ENCODE measurements around the gene MAML2.

DNA sequence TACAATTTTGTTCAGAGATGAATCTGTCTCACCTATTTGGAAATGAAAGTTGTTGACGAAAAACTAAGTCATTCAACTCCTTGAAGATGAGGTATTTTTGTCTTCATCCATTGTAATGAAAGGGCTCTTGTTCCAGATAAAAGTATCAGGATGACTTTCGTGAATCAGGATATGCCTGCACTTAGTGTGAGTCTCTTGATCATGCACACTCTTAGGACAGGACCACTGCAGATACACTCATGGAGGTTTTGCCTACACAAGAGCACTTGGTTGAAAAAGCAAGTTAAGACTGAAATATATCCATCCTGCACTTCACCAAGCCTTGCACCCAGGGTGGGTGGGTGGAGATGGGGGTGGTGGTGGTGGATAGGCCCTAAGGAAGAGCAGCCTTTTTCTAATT is 298.2 kb downstream of the MAML2 start:
- TF ChIP-seq, protein P1, sequence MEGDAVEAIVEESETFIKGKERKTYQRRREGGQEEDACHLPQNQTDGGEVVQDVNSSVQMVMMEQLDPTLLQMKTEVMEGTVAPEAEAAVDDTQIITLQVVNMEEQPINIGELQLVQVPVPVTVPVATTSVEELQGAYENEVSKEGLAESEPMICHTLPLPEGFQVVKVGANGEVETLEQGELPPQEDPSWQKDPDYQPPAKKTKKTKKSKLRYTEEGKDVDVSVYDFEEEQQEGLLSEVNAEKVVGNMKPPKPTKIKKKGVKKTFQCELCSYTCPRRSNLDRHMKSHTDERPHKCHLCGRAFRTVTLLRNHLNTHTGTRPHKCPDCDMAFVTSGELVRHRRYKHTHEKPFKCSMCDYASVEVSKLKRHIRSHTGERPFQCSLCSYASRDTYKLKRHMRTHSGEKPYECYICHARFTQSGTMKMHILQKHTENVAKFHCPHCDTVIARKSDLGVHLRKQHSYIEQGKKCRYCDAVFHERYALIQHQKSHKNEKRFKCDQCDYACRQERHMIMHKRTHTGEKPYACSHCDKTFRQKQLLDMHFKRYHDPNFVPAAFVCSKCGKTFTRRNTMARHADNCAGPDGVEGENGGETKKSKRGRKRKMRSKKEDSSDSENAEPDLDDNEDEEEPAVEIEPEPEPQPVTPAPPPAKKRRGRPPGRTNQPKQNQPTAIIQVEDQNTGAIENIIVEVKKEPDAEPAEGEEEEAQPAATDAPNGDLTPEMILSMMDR (IDR thresholded peaks at IDR 0.05; ENCODE audit: low read depth, low read length, missing input control): no peak
- TF ChIP-seq, protein P2, sequence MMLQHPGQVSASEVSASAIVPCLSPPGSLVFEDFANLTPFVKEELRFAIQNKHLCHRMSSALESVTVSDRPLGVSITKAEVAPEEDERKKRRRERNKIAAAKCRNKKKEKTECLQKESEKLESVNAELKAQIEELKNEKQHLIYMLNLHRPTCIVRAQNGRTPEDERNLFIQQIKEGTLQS (IDR thresholded peaks at IDR 0.05): no peak
- TF ChIP-seq, protein P3, sequence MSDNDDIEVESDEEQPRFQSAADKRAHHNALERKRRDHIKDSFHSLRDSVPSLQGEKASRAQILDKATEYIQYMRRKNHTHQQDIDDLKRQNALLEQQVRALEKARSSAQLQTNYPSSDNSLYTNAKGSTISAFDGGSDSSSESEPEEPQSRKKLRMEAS (IDR thresholded peaks at IDR 0.05): no peak
- TF ChIP-seq SP1 (IDR thresholded peaks at IDR 0.05) (no peak), GABPA (IDR thresholded peaks at IDR 0.05 in 1 of 2, conservative IDR thresholded peaks at IDR 0.05 in 1 of 2) (no peak), RAD21 (IDR thresholded peaks at IDR 0.05) (no peak), YY1 (IDR thresholded peaks at IDR 0.05) (no peak), JUND (IDR thresholded peaks at IDR 0.05) (no peak), NR2F2 (IDR thresholded peaks at IDR 0.05) (no peak), HNF4A (conservative IDR thresholded peaks at IDR 0.05) (no peak), TAF1 (conservative IDR thresholded peaks at IDR 0.05) (no peak)
- TF ChIP-seq, protein P4, sequence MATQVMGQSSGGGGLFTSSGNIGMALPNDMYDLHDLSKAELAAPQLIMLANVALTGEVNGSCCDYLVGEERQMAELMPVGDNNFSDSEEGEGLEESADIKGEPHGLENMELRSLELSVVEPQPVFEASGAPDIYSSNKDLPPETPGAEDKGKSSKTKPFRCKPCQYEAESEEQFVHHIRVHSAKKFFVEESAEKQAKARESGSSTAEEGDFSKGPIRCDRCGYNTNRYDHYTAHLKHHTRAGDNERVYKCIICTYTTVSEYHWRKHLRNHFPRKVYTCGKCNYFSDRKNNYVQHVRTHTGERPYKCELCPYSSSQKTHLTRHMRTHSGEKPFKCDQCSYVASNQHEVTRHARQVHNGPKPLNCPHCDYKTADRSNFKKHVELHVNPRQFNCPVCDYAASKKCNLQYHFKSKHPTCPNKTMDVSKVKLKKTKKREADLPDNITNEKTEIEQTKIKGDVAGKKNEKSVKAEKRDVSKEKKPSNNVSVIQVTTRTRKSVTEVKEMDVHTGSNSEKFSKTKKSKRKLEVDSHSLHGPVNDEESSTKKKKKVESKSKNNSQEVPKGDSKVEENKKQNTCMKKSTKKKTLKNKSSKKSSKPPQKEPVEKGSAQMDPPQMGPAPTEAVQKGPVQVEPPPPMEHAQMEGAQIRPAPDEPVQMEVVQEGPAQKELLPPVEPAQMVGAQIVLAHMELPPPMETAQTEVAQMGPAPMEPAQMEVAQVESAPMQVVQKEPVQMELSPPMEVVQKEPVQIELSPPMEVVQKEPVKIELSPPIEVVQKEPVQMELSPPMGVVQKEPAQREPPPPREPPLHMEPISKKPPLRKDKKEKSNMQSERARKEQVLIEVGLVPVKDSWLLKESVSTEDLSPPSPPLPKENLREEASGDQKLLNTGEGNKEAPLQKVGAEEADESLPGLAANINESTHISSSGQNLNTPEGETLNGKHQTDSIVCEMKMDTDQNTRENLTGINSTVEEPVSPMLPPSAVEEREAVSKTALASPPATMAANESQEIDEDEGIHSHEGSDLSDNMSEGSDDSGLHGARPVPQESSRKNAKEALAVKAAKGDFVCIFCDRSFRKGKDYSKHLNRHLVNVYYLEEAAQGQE (IDR thresholded peaks at IDR 0.05): no peak

All from liver (tissue), 3 donors.